AG09319 (cell line): Measurements from ENCODE around the gene SHROOM3.

Source experiments
- DNase-seq: peaks from one replicate; pipeline ENCODE4 v3.0.0-alpha.2; 2010; ENCODE audit warnings: low read depth; ENCODE audit errors: extremely low read depth
- CTCF ChIP-seq: IDR thresholded peaks from 2 replicates; pipeline ENCODE4 v1.5.1; 2011; ENCODE audit warnings: low read depth, mild to moderate bottlenecking, inconsistent platforms, low read length, moderate library complexity

Gene SHROOM3

GRCh38 chr4:76640353-76640910 is 205.4 kb downstream of the SHROOM3 start:
- DNase-seq = no peak

GRCh38 chr4:76641351-76641750 is 206.3 kb downstream of the SHROOM3 start:
- no peak for DNase-seq
- no peak for TF ChIP-seq CTCF

More at GRCh38 chr4:76640353-76640910, 205.4 kb downstream of the SHROOM3 start:
- no peak for TF ChIP-seq CTCF

- no peak for TF ChIP-seq CTCF
- DNase-seq = no peak
Observed at GRCh38 chr4:76641758-76642157, 206.7 kb downstream of the SHROOM3 start.

- no peak for DNase-seq
- no peak for TF ChIP-seq CTCF
Observed at GRCh38 chr4:76644831-76645485, 209.9 kb downstream of the SHROOM3 start.

- no peak for TF ChIP-seq CTCF
- DNase-seq = no peak
Observed at GRCh38 chr4:76649086-76649485, 214.1 kb downstream of the SHROOM3 start.

- DNase-seq = no peak
- no peak for TF ChIP-seq CTCF
Observed at GRCh38 chr4:76651616-76652015, 216.6 kb downstream of the SHROOM3 start.

- TF ChIP-seq CTCF = no peak
- no peak for DNase-seq
Observed at GRCh38 chr4:76652389-76652788, 217.4 kb downstream of the SHROOM3 start.
